Nephron progenitor cell (in vitro differentiated cells): ENCODE measurements around the gene PPP6R3.

Experiments
- DNase-seq: peaks from one replicate; pipeline ENCODE4 v3.0.0; 2021
- H3K27ac Mint-ChIP-seq: 2 replicates; pipeline ENCODE4 v1.8.0; 2021; ENCODE audit warnings: mild to moderate bottlenecking, moderate library complexity, mixed read lengths
- H3K27me3 Mint-ChIP-seq: 2 replicates; pipeline ENCODE4 v1.8.0; 2021; ENCODE audit warnings: mild to moderate bottlenecking, low read depth, mixed read lengths; ENCODE audit not compliant: poor library complexity
- H3K36me3 Mint-ChIP-seq: 2 replicates; pipeline ENCODE4 v1.8.0; 2021; ENCODE audit warnings: low read depth, mixed read lengths
- H3K4me1 Mint-ChIP-seq: 2 replicates; pipeline ENCODE4 v1.8.0; 2021; ENCODE audit warnings: mixed read lengths
- H3K4me3 Mint-ChIP-seq: 2 replicates; pipeline ENCODE4 v1.8.0; 2021; ENCODE audit warnings: mild to moderate bottlenecking, moderate library complexity, mixed read lengths
- H3K9me3 Mint-ChIP-seq: 2 replicates; pipeline ENCODE4 v1.8.0; 2021; ENCODE audit warnings: mild to moderate bottlenecking, moderate library complexity, mixed read lengths
- TF ChIP-seq, protein P1 (sequence below): fragments of 200-600 bp; sonication (generic); IDR thresholded peaks from 2 replicates; pipeline ENCODE4 v1.5.0; 2021; ENCODE audit warnings: antibody characterized with exemption

PPP6R3 gene

DNA sequence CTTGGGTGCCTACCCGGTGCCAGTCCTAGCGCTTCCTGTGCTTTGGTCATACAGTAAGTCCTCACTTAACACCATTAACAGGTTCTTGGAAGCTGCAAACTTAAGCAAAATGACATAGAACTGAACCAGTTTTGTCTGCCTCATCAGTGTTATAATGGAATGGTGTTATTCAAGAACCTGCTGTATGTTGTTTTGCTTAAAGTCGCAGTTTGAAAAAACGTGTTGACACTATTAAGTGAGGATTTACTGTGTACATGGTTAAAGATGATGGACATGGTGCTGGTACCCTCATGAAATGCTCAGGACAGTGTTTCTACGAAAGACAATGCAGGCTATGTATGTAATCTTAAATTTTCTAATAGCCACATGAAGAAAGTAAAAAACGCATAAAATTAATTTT, 41.3 kb downstream of the PPP6R3 start:
- H3K4me3 Mint-ChIP-seq, result no peak overlapping the region
- no peaks in the 10 kb centered on the region for H3K9me3 Mint-ChIP-seq
- peaks cover 23% of the 10 kb centered on the region for H3K36me3 Mint-ChIP-seq
- H3K27me3 Mint-ChIP-seq, result no peaks in the 10 kb centered on the region
- H3K27ac Mint-ChIP-seq, result no peak overlapping the region
- peaks cover 79% of the 10 kb centered on the region for H3K4me1 Mint-ChIP-seq
- DNase-seq, result no peak
- TF ChIP-seq, protein P1, sequence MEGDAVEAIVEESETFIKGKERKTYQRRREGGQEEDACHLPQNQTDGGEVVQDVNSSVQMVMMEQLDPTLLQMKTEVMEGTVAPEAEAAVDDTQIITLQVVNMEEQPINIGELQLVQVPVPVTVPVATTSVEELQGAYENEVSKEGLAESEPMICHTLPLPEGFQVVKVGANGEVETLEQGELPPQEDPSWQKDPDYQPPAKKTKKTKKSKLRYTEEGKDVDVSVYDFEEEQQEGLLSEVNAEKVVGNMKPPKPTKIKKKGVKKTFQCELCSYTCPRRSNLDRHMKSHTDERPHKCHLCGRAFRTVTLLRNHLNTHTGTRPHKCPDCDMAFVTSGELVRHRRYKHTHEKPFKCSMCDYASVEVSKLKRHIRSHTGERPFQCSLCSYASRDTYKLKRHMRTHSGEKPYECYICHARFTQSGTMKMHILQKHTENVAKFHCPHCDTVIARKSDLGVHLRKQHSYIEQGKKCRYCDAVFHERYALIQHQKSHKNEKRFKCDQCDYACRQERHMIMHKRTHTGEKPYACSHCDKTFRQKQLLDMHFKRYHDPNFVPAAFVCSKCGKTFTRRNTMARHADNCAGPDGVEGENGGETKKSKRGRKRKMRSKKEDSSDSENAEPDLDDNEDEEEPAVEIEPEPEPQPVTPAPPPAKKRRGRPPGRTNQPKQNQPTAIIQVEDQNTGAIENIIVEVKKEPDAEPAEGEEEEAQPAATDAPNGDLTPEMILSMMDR, result no peak

DNA sequence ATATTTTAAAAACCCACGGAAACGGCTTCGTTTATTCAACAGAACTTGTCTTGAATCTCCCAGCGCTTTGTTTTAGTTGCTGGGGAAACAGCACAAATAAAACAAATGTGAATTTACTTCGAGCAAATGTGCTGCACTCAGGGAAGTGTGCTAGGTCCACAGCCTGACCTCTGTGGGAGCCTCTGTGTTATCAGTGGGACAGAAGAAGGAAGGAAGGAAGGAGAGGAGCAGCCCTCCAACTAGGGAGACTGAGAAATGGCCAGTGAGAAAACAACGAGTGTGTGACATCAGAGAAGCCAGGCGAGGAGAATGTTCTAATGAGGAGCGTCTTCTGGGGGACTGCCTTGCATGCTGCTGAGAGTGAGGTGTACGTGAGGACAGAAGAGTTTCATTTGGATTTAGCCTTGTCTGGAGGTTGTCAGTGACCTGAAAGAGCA, 42.7 kb downstream of the PPP6R3 start:
- Mint-ChIP-seq H3K9me3 (no peaks in the 10 kb centered on the region), H3K27ac (peak overlapping the region; percentile 79), H3K27me3 (no peaks in the 10 kb centered on the region), H3K4me1 (peaks cover 79% of the 10 kb centered on the region), H3K4me3 (no peak overlapping the region), H3K36me3 (peaks cover 24% of the 10 kb centered on the region)
- DNase-seq, result no peak
- TF ChIP-seq, protein P1, result no peak

DNA sequence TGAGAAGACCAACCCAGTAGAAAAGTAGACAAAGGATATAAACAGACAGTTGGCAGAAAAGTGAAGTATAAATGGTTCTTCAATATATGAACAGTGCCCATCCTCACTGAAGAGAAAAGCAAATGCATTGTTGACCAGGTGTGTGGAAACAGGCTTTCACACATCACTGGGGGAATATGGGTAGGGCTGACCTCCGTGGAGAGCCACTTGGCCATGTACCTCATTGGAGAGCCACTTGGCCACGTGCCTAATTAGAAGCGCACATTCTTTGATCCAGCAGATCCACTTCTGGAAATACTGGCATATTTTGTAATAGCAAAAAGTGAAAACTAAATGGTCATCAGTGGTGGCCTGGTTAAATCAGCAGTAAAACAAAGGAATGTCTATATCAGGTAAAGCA, 43.2 kb downstream of the PPP6R3 start:
- Mint-ChIP-seq H3K27ac (peak overlapping the region; percentile 79), H3K9me3 (no peaks in the 10 kb centered on the region), H3K36me3 (peaks cover 24% of the 10 kb centered on the region), H3K4me3 (no peak overlapping the region), H3K27me3 (no peaks in the 10 kb centered on the region), H3K4me1 (peaks cover 79% of the 10 kb centered on the region)
- TF ChIP-seq, protein P1, result no peak
- no peak for DNase-seq

DNA sequence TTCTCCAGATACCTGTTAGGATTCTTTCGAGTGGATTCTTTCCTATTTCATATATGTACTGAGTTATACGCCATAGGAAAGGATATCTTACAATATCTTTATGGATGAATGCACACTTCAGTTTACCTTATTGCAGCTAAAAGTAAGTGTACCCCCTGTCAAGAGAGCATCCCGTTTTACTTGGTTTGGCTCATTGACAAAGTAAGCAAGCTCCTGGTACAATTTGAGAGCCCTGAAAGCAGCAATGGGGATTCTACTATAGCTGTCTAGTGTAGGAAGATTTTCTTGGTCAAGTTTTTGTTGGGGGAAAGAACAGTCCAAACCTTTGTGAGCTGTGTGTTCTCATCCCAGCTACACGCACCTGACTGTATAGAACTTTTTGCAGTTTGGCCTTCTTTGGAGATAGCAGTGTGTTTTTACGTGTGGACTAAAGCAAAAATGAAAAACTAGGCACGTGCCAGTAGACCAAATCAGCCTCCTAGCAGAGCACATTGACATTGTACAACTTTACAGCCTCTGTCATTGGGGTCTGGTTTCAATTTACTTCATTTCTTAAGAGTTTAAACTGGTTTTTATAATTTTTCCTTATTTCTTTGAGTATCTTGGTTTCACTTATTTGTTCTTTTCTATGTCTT, 44.0 kb downstream of the PPP6R3 start:
- Mint-ChIP-seq H3K4me1 (peaks cover 75% of the 10 kb centered on the region), H3K36me3 (peaks cover 24% of the 10 kb centered on the region), H3K9me3 (no peaks in the 10 kb centered on the region), H3K27ac (peak overlapping the region; percentile 64), H3K27me3 (no peaks in the 10 kb centered on the region), H3K4me3 (no peak overlapping the region)
- no peak for DNase-seq
- TF ChIP-seq, protein P1, result no peak

DNA sequence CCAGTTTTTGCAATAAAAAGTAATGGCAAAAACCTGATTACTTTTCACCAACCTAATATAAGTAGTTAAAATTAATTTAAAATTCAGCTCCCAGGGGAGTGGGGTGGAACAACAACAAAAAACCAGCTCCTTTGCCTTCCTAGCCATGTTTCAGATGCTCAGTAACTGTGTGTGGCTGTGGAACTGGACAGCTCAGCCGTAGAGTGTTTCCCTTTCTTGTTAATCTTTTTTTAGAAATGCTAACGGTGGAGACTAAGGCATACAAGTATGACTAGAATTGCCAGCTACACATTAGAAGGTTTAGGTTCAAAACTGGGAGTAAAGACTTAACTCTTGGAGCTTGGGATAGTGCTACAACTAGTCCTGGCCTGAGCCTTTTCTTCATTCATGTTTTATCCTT, 45.0 kb downstream of the PPP6R3 start:
- no peak overlapping the region for H3K4me3 Mint-ChIP-seq
- peaks cover 65% of the 10 kb centered on the region for H3K4me1 Mint-ChIP-seq
- no peak for DNase-seq
- TF ChIP-seq, protein P1, result no peak
- H3K9me3 Mint-ChIP-seq, result no peaks in the 10 kb centered on the region
- no peaks in the 10 kb centered on the region for H3K27me3 Mint-ChIP-seq
- no peak overlapping the region for H3K27ac Mint-ChIP-seq
- H3K36me3 Mint-ChIP-seq, result peaks cover 29% of the 10 kb centered on the region

DNA sequence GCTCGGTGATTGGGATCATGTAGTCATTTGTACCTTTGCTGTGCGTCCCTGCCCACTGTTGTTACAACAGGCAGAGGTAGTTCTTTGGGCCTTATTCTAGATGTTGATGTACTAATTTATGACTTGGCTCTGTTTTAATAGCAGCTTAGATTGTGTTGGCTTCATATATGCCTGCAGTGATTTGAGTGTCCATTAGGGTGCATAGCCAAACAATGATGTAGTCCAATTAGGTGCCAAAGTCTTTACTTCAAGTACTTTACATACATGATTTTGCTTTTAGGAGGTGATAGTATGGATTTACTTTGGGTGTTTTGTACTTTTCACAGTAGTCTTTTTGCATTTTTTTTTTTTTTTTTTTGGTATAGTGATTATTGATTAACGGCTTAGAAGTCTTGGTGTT, 46.4 kb downstream of the PPP6R3 start:
- no peak for DNase-seq
- H3K4me1 Mint-ChIP-seq, result peaks cover 59% of the 10 kb centered on the region
- H3K27me3 Mint-ChIP-seq, result no peaks in the 10 kb centered on the region
- H3K36me3 Mint-ChIP-seq, result peaks cover 35% of the 10 kb centered on the region
- H3K9me3 Mint-ChIP-seq, result no peaks in the 10 kb centered on the region
- TF ChIP-seq, protein P1, result no peak
- no peak overlapping the region for H3K4me3 Mint-ChIP-seq
- H3K27ac Mint-ChIP-seq, result no peak overlapping the region
